HEK293T (cell line): ENCODE data around the gene MYO7B.

Experiments
- ARNT ChIP-seq: fragments of 450-650 bp; IDR thresholded peaks from 2 replicates; pipeline ENCODE4 v1.6.1; 2017; ENCODE audit warnings: mild to moderate bottlenecking
- BHLHE40 ChIP-seq: fragments of 450-650 bp; IDR thresholded peaks from 2 replicates; pipeline ENCODE4 v1.6.1; 2016; ENCODE audit warnings: mild to moderate bottlenecking, moderate library complexity, borderline replicate concordance
- CTBP1 ChIP-seq: fragments of 450-650 bp; IDR thresholded peaks from 2 replicates; pipeline ENCODE4 v1.6.1; 2016; ENCODE audit warnings: borderline replicate concordance
- ELF4 ChIP-seq: fragments of 450-650 bp; IDR thresholded peaks from 2 replicates; pipeline ENCODE4 v1.6.1; 2017; ENCODE audit warnings: antibody characterized with exemption
- FOXK2 ChIP-seq: fragments of 450-650 bp; IDR thresholded peaks from 2 replicates; pipeline ENCODE4 v1.6.1; 2016; ENCODE audit warnings: mild to moderate bottlenecking
- FOXM1 ChIP-seq: fragments of 450-650 bp; IDR thresholded peaks from 2 replicates; pipeline ENCODE4 v1.6.1; 2017; ENCODE audit warnings: mild to moderate bottlenecking, borderline replicate concordance
- HDGF ChIP-seq: fragments of 450-650 bp; IDR thresholded peaks from 2 replicates; pipeline ENCODE4 v1.6.1; 2017; ENCODE audit warnings: antibody characterized with exemption, borderline replicate concordance
- SP1 ChIP-seq: fragments of 450-650 bp; IDR thresholded peaks from 2 replicates; pipeline ENCODE4 v1.6.1; 2017
- SUZ12 ChIP-seq: fragments of 450-650 bp; IDR thresholded peaks from 2 replicates; pipeline ENCODE4 v1.6.1; 2016; ENCODE audit warnings: mild to moderate bottlenecking
- ZNF384 ChIP-seq: fragments of 450-650 bp; IDR thresholded peaks from 2 replicates; pipeline ENCODE4 v1.6.1; 2016
- TF ChIP-seq, protein P1 (sequence below): fragments of 450-650 bp; IDR thresholded peaks from 2 replicates; pipeline ENCODE4 v1.6.1; 2016

DNA sequence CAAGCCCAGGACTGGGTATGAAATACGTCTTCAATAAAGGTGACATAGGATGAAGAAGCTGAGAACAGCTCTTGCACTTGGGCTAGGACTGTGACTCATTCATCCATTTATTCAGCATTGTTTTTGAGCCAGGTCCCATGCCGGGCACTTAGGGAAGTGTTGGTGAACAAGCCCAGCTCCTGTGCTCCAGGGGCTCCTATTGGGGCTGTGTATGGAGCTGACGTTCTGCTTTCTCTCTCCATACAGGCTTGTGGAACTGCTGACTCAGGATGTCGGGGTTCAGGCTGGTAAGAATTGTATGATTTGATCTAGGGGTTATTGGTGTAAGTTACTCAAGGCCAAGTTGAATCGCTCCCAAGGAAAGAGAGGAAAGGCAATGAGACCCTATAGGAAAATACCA lies 24.0 kb downstream of the MYO7B start:
- TF ChIP-seq BHLHE40 (no peak), FOXK2 (no peak), SUZ12 (no peak), SP1 (no peak), ARNT (no peak), ZNF384 (no peak), CTBP1 (no peak), FOXM1 (no peak), ELF4 (no peak), HDGF (no peak)
- TF ChIP-seq, protein P1, sequence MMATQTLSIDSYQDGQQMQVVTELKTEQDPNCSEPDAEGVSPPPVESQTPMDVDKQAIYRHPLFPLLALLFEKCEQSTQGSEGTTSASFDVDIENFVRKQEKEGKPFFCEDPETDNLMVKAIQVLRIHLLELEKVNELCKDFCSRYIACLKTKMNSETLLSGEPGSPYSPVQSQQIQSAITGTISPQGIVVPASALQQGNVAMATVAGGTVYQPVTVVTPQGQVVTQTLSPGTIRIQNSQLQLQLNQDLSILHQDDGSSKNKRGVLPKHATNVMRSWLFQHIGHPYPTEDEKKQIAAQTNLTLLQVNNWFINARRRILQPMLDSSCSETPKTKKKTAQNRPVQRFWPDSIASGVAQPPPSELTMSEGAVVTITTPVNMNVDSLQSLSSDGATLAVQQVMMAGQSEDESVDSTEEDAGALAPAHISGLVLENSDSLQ, result no peak
